Endothelial cell of umbilical vein (primary cell): ENCODE data around the gene STMP1. TPM values are rescaled to one million over a fixed set of nuclear protein-coding genes. Genes with fewer than 3 reads are reported as not detected.

Source experiments
- BruUV-seq: library from RNA; stranded (reverse); fragments of 400-500 nt; replicated peaks from 2 replicates; lab custom pipeline; 2021; lab: Mats Ljungman, UMichigan
- CTCF ChIA-PET: fragments of 300-600, 350-600 bp; sonication (Branson Sonifier 250); formaldehyde crosslinking; loops from one replicate; lab custom pipeline; 2021; ENCODE audit warnings: antibody characterized with exemption, inconsistent platforms; lab: Charles Lee
- POLR2A ChIA-PET: fragments of 300-600, 350-600 bp; sonication (Branson Sonifier 250); formaldehyde crosslinking; loops from one replicate; lab custom pipeline; 2021; ENCODE audit warnings: antibody characterized with exemption, inconsistent platforms; lab: Charles Lee
- DNase-seq: peaks from one replicate; pipeline ENCODE4 v3.0.0-alpha.2; 2011; ENCODE audit warnings: low read depth, low spot score
- FAIRE-seq: peaks from 2 replicates; lab custom pipeline; 2011; peaks lifted over from hg19 to GRCh38; lab: Jason Lieb, UNC
- H2AFZ ChIP-seq: 2 replicates; pipeline ENCODE4 v1.6.0; 2012; ENCODE audit warnings: low read depth, low read length, control low read depth, inconsistent platforms
- H3K27ac ChIP-seq: 2 replicates; pipeline ENCODE4 v1.5.1; 2011; ENCODE audit warnings: low read depth, mild to moderate bottlenecking, control low read depth, low read length, moderate library complexity; ENCODE audit not compliant: insufficient read depth
- H3K27me3 ChIP-seq, 2 experiments: 2 replicates each; pipeline versions ENCODE4 v1.6.0 to v1.6.1; 2011; ENCODE audit warnings: low read length in 2 of 2, mixed read lengths in 1 of 2; ENCODE audit not compliant: control insufficient read depth in 2 of 2, insufficient read depth in 2 of 2
- H3K36me3 ChIP-seq, 2 experiments: 2 replicates in 1 of 2; 3 replicates in 1 of 2; pipeline ENCODE4 v1.5.1; 2011; ENCODE audit warnings: low read length in 2 of 2, mild to moderate bottlenecking in 1 of 2, moderate library complexity in 1 of 2; ENCODE audit not compliant: control insufficient read depth in 2 of 2, insufficient read depth in 2 of 2; ENCODE audit errors: extremely low read depth in 1 of 2
- H3K4me1 ChIP-seq: 3 replicates; pipeline ENCODE4 v1.5.1; 2011; ENCODE audit warnings: mild to moderate bottlenecking, low read length; ENCODE audit not compliant: control insufficient read depth, insufficient read depth; ENCODE audit errors: extremely low read depth
- H3K4me2 ChIP-seq: 2 replicates; pipeline ENCODE4 v1.6.1; 2011; ENCODE audit warnings: low read length, control low read depth, mixed read lengths; ENCODE audit not compliant: insufficient read depth
- H3K4me3 ChIP-seq, 3 experiments: fragments of 200-600 bp in 1 of 3; sonication (generic), shearing (Covaris generic) in 1 of 3; replicated peaks in 1 of 3; 2 replicates each; pipeline ENCODE4 v1.5.1; 2011 to 2016; ENCODE audit warnings: control low read depth in 3 of 3, low read length in 3 of 3, mild to moderate bottlenecking in 2 of 3, inconsistent platforms in 1 of 3, low read depth in 1 of 3, moderate library complexity in 1 of 3; ENCODE audit not compliant: insufficient read depth in 1 of 3
- H3K79me2 ChIP-seq: 2 replicates; pipeline ENCODE4 v1.6.0; 2012; ENCODE audit warnings: low read length, inconsistent platforms; ENCODE audit not compliant: control insufficient read depth, insufficient read depth
- H3K9ac ChIP-seq: replicated peaks from 2 replicates; pipeline ENCODE3; 2011; ENCODE audit warnings: low read length, control low read depth; ENCODE audit not compliant: insufficient read depth; ENCODE audit errors: extremely low read depth
- H3K9me1 ChIP-seq: replicated peaks from 3 replicates; pipeline ENCODE4 v1.6.0; 2011; ENCODE audit warnings: mild to moderate bottlenecking, low read length; ENCODE audit not compliant: control insufficient read depth, insufficient read depth; ENCODE audit errors: extremely low read depth
- H3K9me3 ChIP-seq: replicated peaks from 2 replicates; pipeline ENCODE4 v1.5.1; 2012; ENCODE audit warnings: low read length, inconsistent platforms; ENCODE audit not compliant: control insufficient read depth, insufficient read depth
- H4K20me1 ChIP-seq: replicated peaks from 2 replicates; pipeline ENCODE3; 2011; ENCODE audit warnings: mild to moderate bottlenecking, low read length; ENCODE audit not compliant: control insufficient read depth, insufficient read depth; ENCODE audit errors: extremely low read depth
- FOS ChIP-seq: IDR thresholded peaks from 2 replicates; pipeline ENCODE4 v1.6.1; 2011; ENCODE audit warnings: mild to moderate bottlenecking, low read length, moderate library complexity, borderline replicate concordance; ENCODE audit not compliant: insufficient read depth
- MYC ChIP-seq: IDR thresholded peaks from one replicate; pipeline ENCODE4 v1.6.1; 2011; ENCODE audit warnings: mild to moderate bottlenecking, low read depth, low read length
- POLR2A ChIP-seq: IDR thresholded peaks from 2 replicates; pipeline ENCODE4 v1.6.1; 2012; ENCODE audit warnings: low read depth, mild to moderate bottlenecking, control low read depth, low read length
- POLR2AphosphoS5 ChIP-seq: IDR thresholded peaks from 2 replicates; pipeline ENCODE4 v1.6.1; 2012; ENCODE audit warnings: low read depth, mild to moderate bottlenecking, control low read depth, low read length, moderate library complexity; ENCODE audit not compliant: insufficient read depth
- dilution Hi-C: fragments of 300-500 bp; cut with MboI; formaldehyde crosslinking; loops from one replicate; pipeline ENCODE4 v1.15.0; 2019; ENCODE audit warnings: low sequenced_read_pairs; ENCODE audit not compliant: extremely low pct_ligation_motif_present
- intact Hi-C: fragments of 100-400 bp; cut with micrococcal nuclease; formaldehyde crosslinking; loops from one replicate; pipeline ENCODE4 v1.10.0; 2022
- polyA plus RNA-seq, 4 experiments: library from polyadenylated mRNA; depleted of rRNA in 3 of 4; stranded (reverse) in 3 of 4; unstranded in 1 of 4; fragments of >200 nt; gene quantifications; 2 replicates each; pipeline versions ENCODE4 v1.2.1 to v1.2.3, GENCODE V29; 2011 to 2012; ENCODE audit warnings: missing spikeins in 1 of 4
- total RNA-seq: library from RNA; stranded (reverse); gene quantifications from 2 replicates; pipeline ENCODE4 v1.2.3, GENCODE V29; 2021
- TF ChIP-seq, protein P1 (sequence below), 2 donors: IDR thresholded peaks; 1 replicate in 1 of 2; 2 replicates in 1 of 2; pipeline ENCODE4 v1.5.1; 2011; ENCODE audit warnings: low read length in 2 of 2, mild to moderate bottlenecking in 2 of 2, moderate library complexity in 2 of 2, control low read depth in 1 of 2, inconsistent platforms in 1 of 2, low read depth in 1 of 2; ENCODE audit not compliant: insufficient read depth in 1 of 2; ENCODE audit errors: extremely low read depth in 1 of 2

STMP1 gene
- total and polyA plus RNA-seq, 2 donors (not counting 3 experiments of a cell fraction or from before 2014, with no cell fraction given): 17.1 to 31.3 TPM

DNA sequence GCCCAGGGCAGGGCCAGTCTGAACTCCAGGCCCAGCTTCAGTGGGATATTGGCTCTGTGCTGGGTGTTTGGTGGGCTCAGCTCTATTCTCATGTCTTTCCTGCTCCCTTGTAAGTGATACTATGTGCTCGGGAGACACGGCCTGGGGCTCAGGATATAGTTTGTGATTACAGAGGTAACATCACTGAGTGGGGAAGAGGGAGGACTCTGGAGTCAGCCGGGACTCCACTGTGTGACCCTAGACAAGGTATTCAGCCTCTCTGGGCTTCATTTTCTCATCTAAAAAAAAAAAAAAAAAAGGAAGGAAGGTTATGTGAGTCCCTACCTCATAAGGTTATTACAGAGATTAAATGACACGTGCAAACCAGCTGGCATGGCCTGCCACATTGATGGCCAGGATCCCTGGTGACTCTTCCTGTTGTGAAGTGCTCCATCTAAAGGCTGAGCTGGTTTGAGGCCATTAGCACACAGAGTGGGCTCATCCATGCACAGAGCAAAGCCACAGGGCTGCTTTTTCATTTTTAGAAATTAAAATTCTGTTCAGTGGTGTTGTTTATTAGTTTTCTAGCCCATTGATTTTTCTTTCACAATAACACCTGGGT, 50.0 kb downstream of the STMP1 start:
- H3K9me1 ChIP-seq: no peaks in the 10 kb centered on the region
- dilution Hi-C loops (no loop called here), intact Hi-C loops (loop anchor here (1.0 to 5.0 kb wide), 3 partner anchors 35 to 85 kb away; partner anchors contain the start of gene FAM180A)
- H3K36me3 ChIP-seq: no peaks in the 10 kb centered on the region
- FAIRE-seq (no peak), DNase-seq (no peak)
- peak overlapping the region; percentile 50 for H3K4me2 ChIP-seq
- H3K27me3 ChIP-seq: no peaks in the 10 kb centered on the region
- H3K9me3 ChIP-seq: no peaks in the 10 kb centered on the region
- ChIA-PET CTCF (interaction anchor here (0.6 to 3.7 kb wide), 9 partner anchors 10 to 195 kb away, joined by 3 to 14 read pairs (median 3); no protein-coding TSS in a partner anchor), POLR2A (no interaction called here)
- H3K4me1 ChIP-seq: peaks cover 20% of the 10 kb centered on the region
- no peaks in the 10 kb centered on the region for H3K79me2 ChIP-seq
- H4K20me1 ChIP-seq: no peaks in the 10 kb centered on the region
- peak overlapping the region; percentile 27 for H3K27ac ChIP-seq
- no peak overlapping the region for H3K4me3 ChIP-seq
- H2AFZ ChIP-seq: peak overlapping the region; percentile 90
- H3K9ac ChIP-seq: no peak overlapping the region
- TF ChIP-seq POLR2A: no peak
- no TSS peak for BruUV-seq

GRCh38 chr7:135712796-135713195, 50.5 kb downstream of the STMP1 start:
- Histone ChIP-seq H3K36me3 (no peaks in the 10 kb centered on the region), H4K20me1 (no peaks in the 10 kb centered on the region), H3K4me3 (no peak overlapping the region), H3K9ac (no peak overlapping the region), H2AFZ (peak overlapping the region; percentile 90), H3K9me3 (no peaks in the 10 kb centered on the region), H3K4me2 (peak overlapping the region; percentile 50), H3K9me1 (no peaks in the 10 kb centered on the region), H3K27ac (peak overlapping the region; percentile 27), H3K27me3 (no peaks in the 10 kb centered on the region), H3K4me1 (peaks cover 15% of the 10 kb centered on the region), H3K79me2 (no peaks in the 10 kb centered on the region)
- no peak for TF ChIP-seq POLR2A
- TF ChIP-seq, protein P1, sequence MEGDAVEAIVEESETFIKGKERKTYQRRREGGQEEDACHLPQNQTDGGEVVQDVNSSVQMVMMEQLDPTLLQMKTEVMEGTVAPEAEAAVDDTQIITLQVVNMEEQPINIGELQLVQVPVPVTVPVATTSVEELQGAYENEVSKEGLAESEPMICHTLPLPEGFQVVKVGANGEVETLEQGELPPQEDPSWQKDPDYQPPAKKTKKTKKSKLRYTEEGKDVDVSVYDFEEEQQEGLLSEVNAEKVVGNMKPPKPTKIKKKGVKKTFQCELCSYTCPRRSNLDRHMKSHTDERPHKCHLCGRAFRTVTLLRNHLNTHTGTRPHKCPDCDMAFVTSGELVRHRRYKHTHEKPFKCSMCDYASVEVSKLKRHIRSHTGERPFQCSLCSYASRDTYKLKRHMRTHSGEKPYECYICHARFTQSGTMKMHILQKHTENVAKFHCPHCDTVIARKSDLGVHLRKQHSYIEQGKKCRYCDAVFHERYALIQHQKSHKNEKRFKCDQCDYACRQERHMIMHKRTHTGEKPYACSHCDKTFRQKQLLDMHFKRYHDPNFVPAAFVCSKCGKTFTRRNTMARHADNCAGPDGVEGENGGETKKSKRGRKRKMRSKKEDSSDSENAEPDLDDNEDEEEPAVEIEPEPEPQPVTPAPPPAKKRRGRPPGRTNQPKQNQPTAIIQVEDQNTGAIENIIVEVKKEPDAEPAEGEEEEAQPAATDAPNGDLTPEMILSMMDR (IDR thresholded peaks at IDR 0.05; ENCODE audit: extremely low read depth in 1 of 2, insufficient read depth in 1 of 2, low read depth in 1 of 2, low read length in 2 of 2): no peak
- TF ChIP-seq FOS: no peak
- TF ChIP-seq MYC: no peak
- no peak for TF ChIP-seq POLR2AphosphoS5
- no TSS peak for BruUV-seq
- ChIA-PET CTCF (interaction anchor here (1.0 to 3.7 kb wide), 7 partner anchors 8 to 42 kb away, joined by 3 to 14 read pairs (median 7); no protein-coding TSS in a partner anchor), POLR2A (no interaction called here)
- dilution Hi-C loops: no loop called here
- DNase-seq (peak; percentile 61), FAIRE-seq (peak; percentile 76)
- intact Hi-C loops: loop anchor here (1.0 to 5.0 kb wide), 3 partner anchors 35 to 85 kb away; partner anchors contain the start of gene FAM180A
